Kidney glomerular epithelial cell (primary cell): ENCODE measurements around the gene TSPAN32.

Experiments
- DNase-seq: peaks from one replicate; lab custom pipeline; 2025; lab: John Stamatoyannopoulos, UW

The TSPAN32 gene

GRCh38 chr11:2366276-2366675 is 64.5 kb downstream of the TSPAN32 start:
- DNase-seq = no peak

- no peak for DNase-seq
These were observed 64.9 kb downstream of the TSPAN32 start for GRCh38 chr11:2366733-2367132.

- DNase-seq = no peak
These were observed 65.7 kb downstream of the TSPAN32 start for GRCh38 chr11:2367266-2368160.
